Neuron (in vitro differentiated cells): ENCODE results near the gene MND1.
"Not testable (repeated sequence)": the region's sequence is repeated elsewhere in the genome, so short reads cannot be mapped to it uniquely, and the experiment has no call there.

ENCODE experiments used
- H2AFZ ChIP-seq: one replicate; pipeline ENCODE4 v1.6.1; 2013; ENCODE audit warnings: low read depth, mild to moderate bottlenecking, inconsistent platforms, low read length, moderate library complexity
- H3K27me3 ChIP-seq: one replicate; pipeline ENCODE4 v1.6.1; 2013; ENCODE audit warnings: low read length; ENCODE audit not compliant: insufficient read depth
- H3K36me3 ChIP-seq: one replicate; pipeline ENCODE4 v1.6.1; 2013; ENCODE audit warnings: low read length; ENCODE audit not compliant: insufficient read depth
- H3K4me1 ChIP-seq: one replicate; pipeline ENCODE4 v1.6.1; 2013; ENCODE audit warnings: low read length; ENCODE audit not compliant: insufficient read depth
- H3K4me3 ChIP-seq: 2 replicates; pipeline ENCODE4 v1.5.1; 2013; ENCODE audit warnings: mild to moderate bottlenecking, low read length, moderate library complexity
- H3K9me3 ChIP-seq: one replicate; pipeline ENCODE4 v1.6.1; 2013; ENCODE audit warnings: low read length

The MND1 gene

GRCh38 chr4:153447175-153447905, 102.9 kb downstream of the MND1 start:
- Histone ChIP-seq H3K4me3 (no peak overlapping the region), H2AFZ (no peak overlapping the region), H3K4me1 (no peaks in the 10 kb centered on the region), H3K36me3 (no peaks in the 10 kb centered on the region), H3K27me3 (no peaks in the 10 kb centered on the region), H3K9me3 (no peaks in the 10 kb centered on the region)

GRCh38 chr4:153448003-153448731, 103.7 kb downstream of the MND1 start:
- Histone ChIP-seq H3K4me3 (no peak overlapping the region), H3K4me1 (no peaks in the 10 kb centered on the region), H2AFZ (no peak overlapping the region), H3K36me3 (no peaks in the 10 kb centered on the region), H3K9me3 (no peaks in the 10 kb centered on the region), H3K27me3 (no peaks in the 10 kb centered on the region)

GRCh38 chr4:153449338-153449737, 104.8 kb downstream of the MND1 start:
- H2AFZ ChIP-seq, result no peak overlapping the region
- H3K4me3 ChIP-seq, result no peak overlapping the region
- no peaks in the 10 kb centered on the region for H3K9me3 ChIP-seq
- H3K4me1 ChIP-seq, result no peaks in the 10 kb centered on the region
- H3K36me3 ChIP-seq, result no peaks in the 10 kb centered on the region
- H3K27me3 ChIP-seq, result no peaks in the 10 kb centered on the region

- Histone ChIP-seq H3K9me3 (no peaks in the 10 kb centered on the region), H3K4me3 (no peak overlapping the region), H3K36me3 (no peaks in the 10 kb centered on the region), H3K4me1 (no peaks in the 10 kb centered on the region), H3K27me3 (no peaks in the 10 kb centered on the region), H2AFZ (no peak overlapping the region)
These were observed 106.0 kb downstream of the MND1 start for GRCh38 chr4:153450544-153450917.

- not testable (repeated sequence) for H3K27me3 ChIP-seq, H2AFZ ChIP-seq, H3K4me1 ChIP-seq, H3K36me3 ChIP-seq, H3K4me3 ChIP-seq, H3K9me3 ChIP-seq
These were observed 106.7 kb downstream of the MND1 start for GRCh38 chr4:153451145-153451544.

GRCh38 chr4:153451911-153452657, 107.6 kb downstream of the MND1 start:
- Histone ChIP-seq H3K36me3 (no peaks in the 10 kb centered on the region), H3K4me3 (no peak overlapping the region)

GRCh38 chr4:153452658-153453378, 108.3 kb downstream of the MND1 start:
- Histone ChIP-seq H3K4me1 (no peaks in the 10 kb centered on the region), H3K27me3 (no peaks in the 10 kb centered on the region), H2AFZ (no peak overlapping the region), H3K4me3 (no peak overlapping the region), H3K36me3 (no peaks in the 10 kb centered on the region), H3K9me3 (no peaks in the 10 kb centered on the region)

More at GRCh38 chr4:153451911-153452657, 107.6 kb downstream of the MND1 start:
- Histone ChIP-seq H3K27me3 (no peaks in the 10 kb centered on the region), H2AFZ (no peak overlapping the region), H3K4me1 (no peaks in the 10 kb centered on the region), H3K9me3 (no peaks in the 10 kb centered on the region)

GRCh38 chr4:153453402-153453801, 108.9 kb downstream of the MND1 start:
- H2AFZ ChIP-seq, result no peak overlapping the region
- no peaks in the 10 kb centered on the region for H3K27me3 ChIP-seq
- no peak overlapping the region for H3K4me3 ChIP-seq
- H3K4me1 ChIP-seq, result no peaks in the 10 kb centered on the region
- no peaks in the 10 kb centered on the region for H3K36me3 ChIP-seq
- H3K9me3 ChIP-seq, result no peaks in the 10 kb centered on the region

- no peaks in the 10 kb centered on the region for H3K9me3 ChIP-seq
- no peaks in the 10 kb centered on the region for H3K27me3 ChIP-seq
- H3K36me3 ChIP-seq, result no peaks in the 10 kb centered on the region
- no peak overlapping the region for H3K4me3 ChIP-seq
- H2AFZ ChIP-seq, result no peak overlapping the region
- no peaks in the 10 kb centered on the region for H3K4me1 ChIP-seq
These were observed 114.5 kb downstream of the MND1 start for GRCh38 chr4:153458969-153459368.

- not testable (repeated sequence) for H3K4me3 ChIP-seq
These were observed 117.1 kb downstream of the MND1 start for GRCh38 chr4:153461549-153461948.

GRCh38 chr4:153464068-153464467, 119.6 kb downstream of the MND1 start:
- Histone ChIP-seq H3K27me3 (no peaks in the 10 kb centered on the region), H3K9me3 (no peaks in the 10 kb centered on the region), H3K36me3 (no peaks in the 10 kb centered on the region), H2AFZ (no peak overlapping the region), H3K4me3 (no peak overlapping the region), H3K4me1 (peaks cover 23% of the 10 kb centered on the region)

More at GRCh38 chr4:153461549-153461948, 117.1 kb downstream of the MND1 start:
- not testable (repeated sequence) for H2AFZ ChIP-seq, H3K4me1 ChIP-seq, H3K36me3 ChIP-seq, H3K27me3 ChIP-seq, H3K9me3 ChIP-seq
